ENCODE results near the gene SCN5A.

GRCh38 chr3:38658841-38659240 lies 9.4 kb upstream of the SCN5A start:
- TF ChIP-seq CTCF (IDR thresholded peaks at IDR 0.05 in 8 of 11, conservative IDR thresholded peaks at IDR 0.05 in 3 of 11) (no peak), POLR2A (IDR thresholded peaks at IDR 0.05) (no peak)
